ENCODE results near the gene CREB3L2. TPM values are rescaled to one million over a fixed set of nuclear protein-coding genes. Genes with fewer than 3 reads are reported as not detected.
"Not testable (repeated sequence)": the region's sequence is repeated elsewhere in the genome, so short reads cannot be mapped to it uniquely, and the experiment has no call there.

CREB3L2 gene
- total and polyA plus RNA-seq, 2 of the 8 experiments (the other 6 are each of a cell fraction or from before 2014, with no cell fraction given): 14.4 to 48.3 TPM

DNA sequence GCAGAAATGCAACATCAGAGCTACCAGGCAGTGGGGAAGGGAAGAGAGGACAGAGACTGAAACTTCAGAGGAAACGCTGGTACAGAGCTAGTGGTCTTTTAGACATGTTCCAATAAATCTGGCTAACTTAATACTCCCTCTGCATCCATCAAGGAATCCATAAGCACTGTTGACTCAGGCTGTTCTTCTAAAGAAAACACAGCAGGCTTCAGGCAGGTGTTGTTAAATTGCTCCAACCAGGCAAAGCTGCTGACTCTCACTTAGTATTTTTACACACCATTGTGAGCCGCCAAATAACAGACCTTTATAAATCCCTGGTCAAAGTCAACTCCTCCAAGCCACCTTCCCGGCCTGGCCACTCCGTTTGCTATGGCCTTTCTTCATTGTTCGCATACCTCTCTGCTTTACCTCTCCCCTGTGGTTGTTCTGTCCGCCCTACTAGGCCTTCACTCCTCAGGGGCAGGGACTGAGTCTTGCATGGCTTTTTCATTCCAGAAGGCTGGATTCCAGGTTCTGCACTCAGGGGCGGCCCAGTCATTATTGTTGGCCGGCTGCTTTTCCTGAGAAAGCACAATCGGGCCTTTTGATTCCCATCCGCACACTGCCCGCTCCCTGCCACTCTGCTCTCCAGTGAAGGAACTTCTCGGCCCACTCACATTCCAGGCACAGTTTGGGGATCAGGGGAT is 18.4 kb downstream of the CREB3L2 start (continued):
- TF ChIP-seq RNF2 (IDR thresholded peaks at IDR 0.05; ENCODE audit: borderline replicate concordance, low read depth, low read length, missing control alignments, poor library complexity, severe bottlenecking) (no peak), JUN (IDR thresholded peaks at IDR 0.05; ENCODE audit: low read depth, low read length) (no peak)

DNA sequence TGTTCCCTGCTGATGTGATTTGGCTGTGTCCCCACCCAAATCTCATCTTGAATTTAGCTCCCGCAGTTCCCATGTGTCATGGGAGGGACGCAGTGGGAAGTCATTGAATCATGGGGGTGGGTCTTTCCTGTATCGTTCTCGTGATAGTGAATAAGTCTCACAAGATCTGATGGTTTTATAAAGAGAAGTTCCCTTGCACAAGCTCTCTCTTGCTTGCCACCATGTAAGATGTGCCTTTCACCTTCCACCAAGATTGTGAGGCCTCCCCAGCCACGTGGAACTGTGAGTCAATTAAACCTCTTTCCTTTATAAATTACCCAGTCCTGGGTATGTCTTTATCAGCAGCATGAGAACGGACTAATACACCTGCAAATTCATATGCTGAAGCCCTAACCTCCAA is 19.5 kb downstream of the CREB3L2 start:
- H4K8ac ChIP-seq (ENCODE audit: extremely low read depth, insufficient read depth, low read length); H3K27me3 ChIP-seq (replicated peaks in 1 of 4; ENCODE audit: control insufficient read depth in 3 of 4, extremely low read depth in 1 of 4, insufficient read depth in 3 of 4, low read length in 3 of 4); H2BK5ac ChIP-seq (ENCODE audit: low read depth, low read length); H3K14ac ChIP-seq (ENCODE audit: insufficient read length); H3K4me2 ChIP-seq (ENCODE audit: insufficient read depth in 1 of 2, low read depth in 2 of 2, low read length in 2 of 2); H2BK12ac ChIP-seq (ENCODE audit: low read depth, low read length); H3K18ac ChIP-seq (ENCODE audit: extremely low read depth, low read length); H2BK20ac ChIP-seq (ENCODE audit: low read length); H3K36me3 ChIP-seq (ENCODE audit: control insufficient read depth in 2 of 4, insufficient read depth in 4 of 4, low read length in 3 of 4); H4K91ac ChIP-seq (replicated peaks; ENCODE audit: insufficient read length, low read length); H3K4me1 ChIP-seq (replicated peaks in 1 of 4; ENCODE audit: control insufficient read depth in 3 of 4, insufficient read depth in 4 of 4, low read length in 3 of 4); H2AFZ ChIP-seq (ENCODE audit: low read length); H4K20me1 ChIP-seq (replicated peaks in 1 of 2; ENCODE audit: control insufficient read depth in 1 of 2, insufficient read depth in 2 of 2, low read length in 2 of 2); H3K56ac ChIP-seq (replicated peaks; ENCODE audit: insufficient read length, low read depth, low read length); DNase-seq (ENCODE audit: low read depth in 1 of 2, low spot score in 2 of 2); H3K23ac ChIP-seq (ENCODE audit: insufficient read length); H3K4me3 ChIP-seq (ENCODE audit: extremely low read depth in 1 of 4, insufficient read depth in 2 of 4, low read depth in 3 of 4, low read length in 4 of 4); H4K5ac ChIP-seq (ENCODE audit: insufficient read length, low read depth, low read length); H3K4ac ChIP-seq (replicated peaks; ENCODE audit: insufficient read length, low read depth, low read length); H3K23me2 ChIP-seq (ENCODE audit: low read depth, low read length); FAIRE-seq; H3K9ac ChIP-seq (replicated peaks in 1 of 4; ENCODE audit: extremely low read depth in 1 of 4, low read depth in 3 of 4, low read length in 3 of 4); H2BK15ac ChIP-seq (ENCODE audit: low read length); H2BK120ac ChIP-seq (replicated peaks; ENCODE audit: low read depth, low read length); H3K9me3 ChIP-seq (ENCODE audit: insufficient read depth in 2 of 2, low read depth in 1 of 2, low read length in 1 of 2); H2AK5ac ChIP-seq (ENCODE audit: low read depth, low read length); H3K27ac ChIP-seq (ENCODE audit: low read depth, low read length); POLR2A ChIA-PET (ENCODE audit: partially characterized antibody): not testable (repeated sequence)
- peaks cover 11% of the 10 kb centered on the region for H3K79me1 ChIP-seq (ENCODE audit: low read depth, low read length)
- CTCF ChIA-PET (ENCODE audit: partially characterized antibody): interaction anchor here (0.9 to 1.3 kb wide), 5 partner anchors 10 to 33 kb away, joined by 3 to 5 read pairs (median 3); no protein-coding TSS in a partner anchor
- peaks cover 21 to 83% of the 10 kb centered on the region in 2 experiments for H3K79me2 ChIP-seq (ENCODE audit: control insufficient read depth in 1 of 2, insufficient read depth in 2 of 2, low read length in 2 of 2)
- WGBS, 2 experiments (ENCODE audit: extremely low coverage in 1 of 2, insufficient coverage in 1 of 2, insufficient read length in 1 of 2, insufficient replicate concordance in 2 of 2, low coverage in 1 of 2, low lambda C conversion rate in 2 of 2, missing lambda C conversion rate in 1 of 2): 93% methylated on average over 6 of the region's 6 CpGs; no CpG with 5 or more reads in 1 of the 2 experiments
